MM.1S (cell line): ENCODE data around the gene MTHFD1L.
"Not testable (repeated sequence)": the region's sequence is repeated elsewhere in the genome, so short reads cannot be mapped to it uniquely, and the experiment has no call there.

ENCODE experiments used
- DNase-seq: peaks from one replicate; pipeline ENCODE4 v3.0.0-alpha.2; 2015
- H2AFZ ChIP-seq: fragments of 300-600 bp; sonication (generic); 2 replicates; pipeline ENCODE4 v1.6.0; 2016; ENCODE audit warnings: antibody characterized with exemption, low read length
- H3F3A ChIP-seq: fragments of 300-600 bp; sonication (generic); 2 replicates; pipeline ENCODE4 v1.6.1; 2016; ENCODE audit warnings: mild to moderate bottlenecking, antibody characterized with exemption, low read length, moderate library complexity, mixed read lengths; ENCODE audit not compliant: insufficient read depth
- H3K27ac ChIP-seq: fragments of 300-600 bp; sonication (generic); 2 replicates; pipeline ENCODE4 v1.5.1; 2016; ENCODE audit warnings: mild to moderate bottlenecking, low read length
- H3K27me3 ChIP-seq: fragments of 300-600 bp; sonication (generic); replicated peaks from 2 replicates; pipeline ENCODE4 v1.6.0; 2016; ENCODE audit warnings: low read length; ENCODE audit not compliant: insufficient read depth
- H3K36me3 ChIP-seq: fragments of 300-600 bp; sonication (generic); replicated peaks from 2 replicates; pipeline ENCODE4 v1.6.1; 2016; ENCODE audit warnings: mild to moderate bottlenecking, low read length, mixed read lengths; ENCODE audit not compliant: insufficient read depth
- H3K4me1 ChIP-seq: fragments of 300-600 bp; sonication (generic); 2 replicates; pipeline ENCODE4 v1.6.1; 2016; ENCODE audit warnings: low read length, mixed read lengths
- H3K4me2 ChIP-seq: fragments of 300-600 bp; sonication (generic); 2 replicates; pipeline ENCODE4 v1.6.0; 2016; ENCODE audit warnings: low read depth, low read length
- H3K4me3 ChIP-seq: fragments of 300-600 bp; sonication (generic); 2 replicates; pipeline ENCODE4 v1.5.1; 2016; ENCODE audit warnings: low read length, mixed read lengths
- H3K79me2 ChIP-seq: fragments of 300-600 bp; sonication (generic); 2 replicates; pipeline ENCODE4 v1.6.1; 2016; ENCODE audit warnings: mixed run types, low read length, mixed read lengths
- H3K9ac ChIP-seq: fragments of 300-600 bp; sonication (generic); 2 replicates; pipeline ENCODE4 v1.6.1; 2016; ENCODE audit warnings: low read length, mixed read lengths
- H3K9me2 ChIP-seq: fragments of 300-600 bp; sonication (generic); replicated peaks from 2 replicates; pipeline ENCODE4 v1.6.1; 2016; ENCODE audit warnings: mild to moderate bottlenecking, low read length, mixed read lengths; ENCODE audit not compliant: insufficient read depth
- H3K9me3 ChIP-seq: fragments of 300-600 bp; sonication (generic); replicated peaks from 2 replicates; pipeline ENCODE4 v1.6.1; 2016; ENCODE audit warnings: mild to moderate bottlenecking, low read length, mixed read lengths; ENCODE audit not compliant: insufficient read depth
- H4K20me1 ChIP-seq: fragments of 300-600 bp; sonication (generic); 2 replicates; pipeline ENCODE4 v1.6.1; 2016; ENCODE audit warnings: mild to moderate bottlenecking, low read length, moderate library complexity, mixed read lengths; ENCODE audit not compliant: insufficient read depth
- EZH2 ChIP-seq: fragments of 300-600 bp; sonication (generic); optimal IDR thresholded peaks from 2 replicates; pipeline ENCODE3; 2017; ENCODE audit warnings: low read depth, mild to moderate bottlenecking, antibody characterized with exemption, low read length, mixed read lengths
- EZH2phosphoT487 ChIP-seq: fragments of 300-600 bp; sonication (generic); IDR thresholded peaks from 2 replicates; pipeline ENCODE4 v1.6.1; 2018; ENCODE audit warnings: antibody characterized with exemption, low read length
- TF ChIP-seq, protein P1 (sequence below): fragments of 300-600 bp; sonication (generic); IDR thresholded peaks from 2 replicates; pipeline ENCODE4 v1.5.1; 2016; ENCODE audit warnings: antibody characterized with exemption, low read length, mixed read lengths

MTHFD1L gene

DNA sequence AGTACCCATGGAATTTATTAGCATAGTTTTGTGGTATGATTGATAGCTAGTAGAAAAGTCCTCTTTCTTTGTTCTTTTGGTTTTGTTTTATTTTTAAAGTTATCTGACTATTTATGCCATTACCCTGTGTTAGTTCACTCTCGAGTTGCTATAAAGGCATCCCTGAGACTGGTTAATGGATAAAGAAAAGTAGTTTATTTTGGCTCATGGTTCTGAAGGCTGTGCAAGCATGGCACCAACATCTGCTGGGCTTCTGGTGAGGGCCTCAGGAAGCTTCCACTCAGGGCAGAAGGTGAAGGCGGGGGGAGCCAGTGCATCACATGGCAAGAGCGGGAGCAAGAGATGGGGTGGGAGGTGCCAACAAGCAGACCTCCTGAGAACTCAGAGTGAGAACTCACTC is 166.5 kb downstream of the MTHFD1L start:
- H3K9me3 ChIP-seq, result no peaks in the 10 kb centered on the region
- no peaks in the 10 kb centered on the region for H3F3A ChIP-seq
- no peak overlapping the region for H3K27ac ChIP-seq
- no peaks in the 10 kb centered on the region for H3K27me3 ChIP-seq
- no peaks in the 10 kb centered on the region for H4K20me1 ChIP-seq
- H3K36me3 ChIP-seq, result no peaks in the 10 kb centered on the region
- no peaks in the 10 kb centered on the region for H3K9me2 ChIP-seq
- no peak overlapping the region for H3K4me3 ChIP-seq
- no peak overlapping the region for H3K4me2 ChIP-seq
- no peak overlapping the region for H2AFZ ChIP-seq
- H3K79me2 ChIP-seq, result no peaks in the 10 kb centered on the region
- H3K4me1 ChIP-seq, result no peaks in the 10 kb centered on the region
- no peak overlapping the region for H3K9ac ChIP-seq
- TF ChIP-seq EZH2phosphoT487 (no peak), EZH2 (no peak)
- TF ChIP-seq, protein P1, sequence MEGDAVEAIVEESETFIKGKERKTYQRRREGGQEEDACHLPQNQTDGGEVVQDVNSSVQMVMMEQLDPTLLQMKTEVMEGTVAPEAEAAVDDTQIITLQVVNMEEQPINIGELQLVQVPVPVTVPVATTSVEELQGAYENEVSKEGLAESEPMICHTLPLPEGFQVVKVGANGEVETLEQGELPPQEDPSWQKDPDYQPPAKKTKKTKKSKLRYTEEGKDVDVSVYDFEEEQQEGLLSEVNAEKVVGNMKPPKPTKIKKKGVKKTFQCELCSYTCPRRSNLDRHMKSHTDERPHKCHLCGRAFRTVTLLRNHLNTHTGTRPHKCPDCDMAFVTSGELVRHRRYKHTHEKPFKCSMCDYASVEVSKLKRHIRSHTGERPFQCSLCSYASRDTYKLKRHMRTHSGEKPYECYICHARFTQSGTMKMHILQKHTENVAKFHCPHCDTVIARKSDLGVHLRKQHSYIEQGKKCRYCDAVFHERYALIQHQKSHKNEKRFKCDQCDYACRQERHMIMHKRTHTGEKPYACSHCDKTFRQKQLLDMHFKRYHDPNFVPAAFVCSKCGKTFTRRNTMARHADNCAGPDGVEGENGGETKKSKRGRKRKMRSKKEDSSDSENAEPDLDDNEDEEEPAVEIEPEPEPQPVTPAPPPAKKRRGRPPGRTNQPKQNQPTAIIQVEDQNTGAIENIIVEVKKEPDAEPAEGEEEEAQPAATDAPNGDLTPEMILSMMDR, result no peak
- DNase-seq, result no peak

DNA sequence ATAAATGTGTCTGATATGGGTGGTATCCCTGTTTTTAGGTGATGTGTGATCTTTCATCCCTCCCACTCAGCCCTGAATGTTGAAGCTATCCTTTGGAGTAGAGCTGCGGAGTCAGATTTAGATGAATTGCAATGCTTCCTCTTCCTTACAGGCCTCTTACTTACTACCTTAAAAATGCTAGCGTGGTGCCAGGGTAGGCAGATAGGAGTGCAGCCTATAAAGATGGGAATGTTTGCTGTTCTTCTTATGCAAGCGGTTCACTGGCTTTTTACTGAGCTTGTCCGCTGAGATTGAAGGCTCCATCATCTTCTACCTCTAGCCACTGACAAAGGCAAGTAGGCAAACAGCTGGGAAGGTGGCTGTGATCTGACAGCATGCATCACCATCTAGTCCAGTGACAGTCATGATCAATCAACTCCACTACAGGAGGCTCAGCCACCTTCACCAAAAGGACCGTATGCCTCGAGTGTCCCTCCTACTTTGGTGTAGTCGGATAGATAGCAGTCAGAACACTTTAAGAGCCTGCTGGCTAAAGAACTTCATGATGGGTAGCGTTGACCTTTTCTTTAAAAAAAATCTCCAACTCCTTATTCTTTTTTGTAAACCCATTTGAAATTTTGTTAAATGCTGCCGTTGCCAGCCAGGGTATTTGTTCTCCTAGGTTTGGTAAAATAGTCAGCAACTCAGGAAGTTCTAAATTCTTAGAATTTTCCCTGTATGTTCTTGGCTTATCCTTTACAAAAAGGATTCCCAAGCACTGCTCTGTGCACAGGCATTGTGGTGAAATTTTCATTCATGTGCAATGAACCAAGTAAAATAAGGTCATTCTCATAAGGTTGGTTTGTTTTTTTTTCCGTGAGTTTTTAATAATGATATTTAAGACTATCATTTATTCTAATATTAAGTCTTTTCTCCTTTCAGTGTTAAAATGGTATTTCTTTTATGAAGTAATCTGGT is 169.6 kb downstream of the MTHFD1L start:
- H3K9me3 ChIP-seq, result no peaks in the 10 kb centered on the region
- H3K9ac ChIP-seq, result no peak overlapping the region
- no peaks in the 10 kb centered on the region for H3K9me2 ChIP-seq
- H3K27ac ChIP-seq, result no peak overlapping the region
- no peak overlapping the region for H2AFZ ChIP-seq
- H3K36me3 ChIP-seq, result no peaks in the 10 kb centered on the region
- H3K27me3 ChIP-seq, result no peaks in the 10 kb centered on the region
- no peak overlapping the region for H3K4me2 ChIP-seq
- H3K79me2 ChIP-seq, result no peaks in the 10 kb centered on the region
- no peak for TF ChIP-seq EZH2phosphoT487
- TF ChIP-seq, protein P1, result no peak
- TF ChIP-seq EZH2, result no peak
- DNase-seq, result no peak
- no peak overlapping the region for H3K4me3 ChIP-seq
- H3K4me1 ChIP-seq, result no peaks in the 10 kb centered on the region
- no peaks in the 10 kb centered on the region for H3F3A ChIP-seq
- H4K20me1 ChIP-seq, result no peaks in the 10 kb centered on the region

DNA sequence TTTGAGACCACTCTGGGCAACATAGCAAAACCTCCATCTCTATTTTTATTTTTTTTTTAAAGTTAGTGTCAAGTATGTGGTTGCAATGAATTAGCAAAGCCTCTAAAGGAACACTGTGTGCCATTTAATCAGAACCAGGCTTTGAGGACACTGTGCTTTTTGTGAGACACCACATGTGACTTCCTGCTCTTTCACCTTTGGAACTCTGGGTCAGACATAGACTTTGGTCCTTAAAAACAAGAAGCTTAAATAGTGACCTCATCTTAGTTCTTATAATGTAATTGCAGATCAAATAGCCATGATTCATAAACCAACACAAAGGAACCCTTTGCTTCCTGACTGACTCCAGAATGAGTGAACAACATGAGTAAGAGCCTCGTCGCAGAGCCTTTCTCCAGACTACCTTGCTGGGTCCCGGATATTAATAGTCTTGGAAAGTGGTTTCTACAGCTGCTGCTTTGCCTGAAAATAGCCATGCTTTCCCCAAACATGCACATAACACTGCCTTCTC is 170.8 kb downstream of the MTHFD1L start:
- not testable (repeated sequence) for H3K9me3 ChIP-seq, H3K4me3 ChIP-seq, H3F3A ChIP-seq, H3K9ac ChIP-seq, H3K27ac ChIP-seq, H3K79me2 ChIP-seq, H3K4me2 ChIP-seq, H3K4me1 ChIP-seq, H2AFZ ChIP-seq, H3K36me3 ChIP-seq, H3K9me2 ChIP-seq, H3K27me3 ChIP-seq, DNase-seq, H4K20me1 ChIP-seq
